Measurements from ENCODE around the gene KAT2B.

DNA sequence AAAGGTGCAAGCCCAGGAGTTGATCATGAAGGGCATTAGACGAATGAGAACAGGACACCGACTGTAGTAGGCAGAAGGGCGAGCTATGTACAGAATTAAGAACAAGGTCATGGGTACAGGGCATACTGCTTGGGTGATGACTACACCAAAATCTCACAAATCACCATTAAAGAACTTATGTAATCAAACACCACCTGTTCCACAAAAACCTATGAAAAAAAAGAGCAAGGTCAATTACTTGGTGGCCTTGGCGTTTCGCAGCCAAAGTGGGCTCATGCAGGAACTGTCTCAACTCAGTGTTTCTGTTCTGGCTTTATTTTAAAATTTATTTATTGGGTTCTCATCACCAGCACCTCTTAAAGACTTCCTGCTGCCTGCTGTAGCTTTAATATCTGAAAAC is 2.1 kb downstream of the KAT2B start:
- TF ChIP-seq, protein P1, sequence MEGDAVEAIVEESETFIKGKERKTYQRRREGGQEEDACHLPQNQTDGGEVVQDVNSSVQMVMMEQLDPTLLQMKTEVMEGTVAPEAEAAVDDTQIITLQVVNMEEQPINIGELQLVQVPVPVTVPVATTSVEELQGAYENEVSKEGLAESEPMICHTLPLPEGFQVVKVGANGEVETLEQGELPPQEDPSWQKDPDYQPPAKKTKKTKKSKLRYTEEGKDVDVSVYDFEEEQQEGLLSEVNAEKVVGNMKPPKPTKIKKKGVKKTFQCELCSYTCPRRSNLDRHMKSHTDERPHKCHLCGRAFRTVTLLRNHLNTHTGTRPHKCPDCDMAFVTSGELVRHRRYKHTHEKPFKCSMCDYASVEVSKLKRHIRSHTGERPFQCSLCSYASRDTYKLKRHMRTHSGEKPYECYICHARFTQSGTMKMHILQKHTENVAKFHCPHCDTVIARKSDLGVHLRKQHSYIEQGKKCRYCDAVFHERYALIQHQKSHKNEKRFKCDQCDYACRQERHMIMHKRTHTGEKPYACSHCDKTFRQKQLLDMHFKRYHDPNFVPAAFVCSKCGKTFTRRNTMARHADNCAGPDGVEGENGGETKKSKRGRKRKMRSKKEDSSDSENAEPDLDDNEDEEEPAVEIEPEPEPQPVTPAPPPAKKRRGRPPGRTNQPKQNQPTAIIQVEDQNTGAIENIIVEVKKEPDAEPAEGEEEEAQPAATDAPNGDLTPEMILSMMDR (IDR thresholded peaks at IDR 0.05; ENCODE audit: low read depth, low read length): no peak
- no peak for TF ChIP-seq EZH2phosphoT487 (IDR thresholded peaks at IDR 0.05; ENCODE audit: low read depth)
